GM13976 (cell line): ENCODE data around the gene HDAC10.

Experiments
- DNase-seq: peaks from one replicate; pipeline ENCODE4 v3.0.0; 2012; ENCODE audit warnings: low spot score
- in situ Hi-C: fragments of 300-500 bp; cut with MboI; formaldehyde crosslinking; loops from one replicate; pipeline ENCODE4 v1.12.0; 2022; ENCODE audit warnings: low sequenced_read_pairs, mixed read lengths, inconsistent platforms; ENCODE audit not compliant: unreplicated experiment
- TF ChIP-seq, protein P1 (sequence below): IDR thresholded peaks from 2 replicates; pipeline ENCODE4 v1.5.1; 2012; ENCODE audit warnings: borderline replicate concordance, mild to moderate bottlenecking; ENCODE audit not compliant: insufficient read depth; ENCODE audit errors: extremely low read depth, missing control alignments, control extremely low read depth

The HDAC10 gene

GRCh38 chr22:50204571-50204970, 46.5 kb downstream of the HDAC10 start:
- TF ChIP-seq, protein P1, sequence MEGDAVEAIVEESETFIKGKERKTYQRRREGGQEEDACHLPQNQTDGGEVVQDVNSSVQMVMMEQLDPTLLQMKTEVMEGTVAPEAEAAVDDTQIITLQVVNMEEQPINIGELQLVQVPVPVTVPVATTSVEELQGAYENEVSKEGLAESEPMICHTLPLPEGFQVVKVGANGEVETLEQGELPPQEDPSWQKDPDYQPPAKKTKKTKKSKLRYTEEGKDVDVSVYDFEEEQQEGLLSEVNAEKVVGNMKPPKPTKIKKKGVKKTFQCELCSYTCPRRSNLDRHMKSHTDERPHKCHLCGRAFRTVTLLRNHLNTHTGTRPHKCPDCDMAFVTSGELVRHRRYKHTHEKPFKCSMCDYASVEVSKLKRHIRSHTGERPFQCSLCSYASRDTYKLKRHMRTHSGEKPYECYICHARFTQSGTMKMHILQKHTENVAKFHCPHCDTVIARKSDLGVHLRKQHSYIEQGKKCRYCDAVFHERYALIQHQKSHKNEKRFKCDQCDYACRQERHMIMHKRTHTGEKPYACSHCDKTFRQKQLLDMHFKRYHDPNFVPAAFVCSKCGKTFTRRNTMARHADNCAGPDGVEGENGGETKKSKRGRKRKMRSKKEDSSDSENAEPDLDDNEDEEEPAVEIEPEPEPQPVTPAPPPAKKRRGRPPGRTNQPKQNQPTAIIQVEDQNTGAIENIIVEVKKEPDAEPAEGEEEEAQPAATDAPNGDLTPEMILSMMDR, result no peak
- in situ Hi-C loops, result loop anchor here (10.0 kb wide), 1 partner anchor 50 kb away; no protein-coding TSS in a partner anchor
- no peak for DNase-seq

- in situ Hi-C loops, result loop anchor here (10.0 kb wide), 1 partner anchor 48 kb away; no protein-coding TSS in a partner anchor
- DNase-seq, result no peak
- TF ChIP-seq, protein P1, result no peak
Observed at GRCh38 chr22:50203288-50203687, 47.8 kb downstream of the HDAC10 start.

GRCh38 chr22:50202130-50202666, 48.9 kb downstream of the HDAC10 start:
- DNase-seq, result no peak
- in situ Hi-C loops, result loop anchor here (10.0 kb wide), 1 partner anchor 47 kb away; no protein-coding TSS in a partner anchor
- TF ChIP-seq, protein P1, result no peak

- TF ChIP-seq, protein P1, result no peak
- in situ Hi-C loops, result loop anchor here (10.0 kb wide), 1 partner anchor 47 kb away; no protein-coding TSS in a partner anchor
- DNase-seq, result no peak
Observed at GRCh38 chr22:50201191-50202129, 49.6 kb downstream of the HDAC10 start.

GRCh38 chr22:50200461-50201190, 50.4 kb downstream of the HDAC10 start, which contains the start of gene SELENOO:
SELENOO (plus strand) TSS chr22:50201011; CDS start chr22:50201037, 26 bp downstream.
- DNase-seq, result peak; percentile 99
- TF ChIP-seq, protein P1, result no peak
- in situ Hi-C loops, result loop anchor here (10.0 kb wide), 1 partner anchor 46 kb away; no protein-coding TSS in a partner anchor
